Fibroblast of lung (primary cell): ENCODE data around the gene MFGE8.

Experiments
- EZH2 ChIP-seq: IDR thresholded peaks from 2 replicates; pipeline ENCODE4 v1.5.1; 2012; ENCODE audit warnings: low read length, control low read depth, mild to moderate bottlenecking; ENCODE audit errors: missing control alignments
- TF ChIP-seq, protein P1 (sequence below), 2 donors: IDR thresholded peaks in 1 of 2; conservative IDR thresholded peaks in 1 of 2; 1 replicate in 1 of 2; 2 replicates in 1 of 2; pipeline ENCODE4 v1.5.1; 2011 to 2012; ENCODE audit warnings: low read length in 2 of 2, control low read depth in 1 of 2, inconsistent platforms in 1 of 2, low read depth in 1 of 2, mild to moderate bottlenecking in 1 of 2

GRCh38 chr15:88877906-88878305 lies 35.3 kb downstream of the MFGE8 start:
- TF ChIP-seq, protein P1, sequence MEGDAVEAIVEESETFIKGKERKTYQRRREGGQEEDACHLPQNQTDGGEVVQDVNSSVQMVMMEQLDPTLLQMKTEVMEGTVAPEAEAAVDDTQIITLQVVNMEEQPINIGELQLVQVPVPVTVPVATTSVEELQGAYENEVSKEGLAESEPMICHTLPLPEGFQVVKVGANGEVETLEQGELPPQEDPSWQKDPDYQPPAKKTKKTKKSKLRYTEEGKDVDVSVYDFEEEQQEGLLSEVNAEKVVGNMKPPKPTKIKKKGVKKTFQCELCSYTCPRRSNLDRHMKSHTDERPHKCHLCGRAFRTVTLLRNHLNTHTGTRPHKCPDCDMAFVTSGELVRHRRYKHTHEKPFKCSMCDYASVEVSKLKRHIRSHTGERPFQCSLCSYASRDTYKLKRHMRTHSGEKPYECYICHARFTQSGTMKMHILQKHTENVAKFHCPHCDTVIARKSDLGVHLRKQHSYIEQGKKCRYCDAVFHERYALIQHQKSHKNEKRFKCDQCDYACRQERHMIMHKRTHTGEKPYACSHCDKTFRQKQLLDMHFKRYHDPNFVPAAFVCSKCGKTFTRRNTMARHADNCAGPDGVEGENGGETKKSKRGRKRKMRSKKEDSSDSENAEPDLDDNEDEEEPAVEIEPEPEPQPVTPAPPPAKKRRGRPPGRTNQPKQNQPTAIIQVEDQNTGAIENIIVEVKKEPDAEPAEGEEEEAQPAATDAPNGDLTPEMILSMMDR (conservative IDR thresholded peaks at IDR 0.05 in 1 of 2, IDR thresholded peaks at IDR 0.05 in 1 of 2; ENCODE audit: low read depth in 1 of 2, low read length in 2 of 2): no peak
- TF ChIP-seq EZH2: no peak
